ENCODE measurements around the gene RPS6KB2. TPM values are rescaled to one million over a fixed set of nuclear protein-coding genes. Genes with fewer than 3 reads are reported as not detected.

Gene RPS6KB2
- total RNA-seq, 2 donors from 2014 or later, result 64.3 to 68.8 TPM

- ATAC-seq, result no peak
- Mint-ChIP-seq H3K9me3 (peaks cover 0 to 6% of the 10 kb centered on the region in 2 donors), H3K36me3 (peaks cover 29 to 33% of the 10 kb centered on the region in 2 donors), H3K27ac (peak overlapping the region; percentile 91 to 95)
- DNase-seq (ENCODE audit: low spot score in 2 of 2), result no peak
Observed at GRCh38 chr11:67482275-67482826, 54.1 kb downstream of the RPS6KB2 start.

DNA sequence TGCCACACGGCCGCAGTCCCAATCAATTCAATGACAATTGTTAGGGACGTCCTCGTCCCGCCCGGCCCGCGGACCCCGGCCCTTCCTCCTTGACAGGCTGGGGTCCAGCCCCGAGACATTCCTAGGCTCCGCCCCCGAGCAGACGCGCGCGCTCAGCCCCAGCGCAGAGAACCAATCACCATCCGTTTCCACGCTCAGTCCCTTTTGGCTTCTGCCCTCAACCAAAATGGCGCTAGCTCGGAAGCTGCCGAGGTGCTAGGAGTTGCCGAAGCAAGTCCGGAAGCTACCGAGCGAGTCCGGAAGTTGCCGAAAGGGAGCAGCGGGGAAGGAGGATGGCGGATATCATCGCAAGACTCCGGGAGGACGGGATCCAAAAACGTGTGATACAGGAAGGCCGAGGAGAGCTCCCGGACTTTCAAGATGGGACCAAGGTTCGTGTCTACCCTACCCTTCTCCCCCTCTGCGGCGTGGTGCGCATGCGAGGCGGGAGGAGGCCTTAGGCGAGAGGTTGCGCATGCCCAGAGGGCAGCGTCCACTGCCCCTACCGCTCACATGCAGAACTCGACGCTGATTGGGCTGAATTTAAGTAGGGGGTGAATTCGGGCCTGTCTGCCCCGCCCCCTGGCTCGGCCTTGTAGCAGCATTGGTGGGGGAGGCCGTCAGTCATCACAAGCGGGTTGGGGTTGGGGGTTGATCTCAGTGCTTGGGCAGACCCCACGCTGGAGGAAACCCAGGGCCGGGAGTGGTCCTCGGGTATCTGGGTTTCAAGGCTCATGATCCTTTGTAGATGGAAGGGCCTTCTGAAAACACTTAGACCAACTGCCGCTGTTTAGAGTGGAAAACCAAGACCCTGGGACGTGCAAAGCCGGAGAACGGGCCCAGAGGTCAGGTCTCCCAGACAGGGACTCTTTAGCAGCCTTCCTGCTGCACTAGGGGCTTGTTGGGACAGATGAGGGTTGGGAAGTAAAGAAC lies 54.8 kb downstream of the RPS6KB2 start, which contains the start of gene AIP:
AIP (plus strand) TSS at position 200 of the 972 bp plus-strand sequence; CDS start at position 333, 133 bp downstream.
- DNase-seq (ENCODE audit: low spot score in 2 of 2), result peak; percentile 97 to 98
- peak; percentile 65 to 68 for ATAC-seq
- Mint-ChIP-seq H3K9me3 (peaks cover 0 to 9% of the 10 kb centered on the region in 2 donors), H3K36me3 (peaks cover 33 to 34% of the 10 kb centered on the region in 2 donors), H3K27ac (peak within 1 kb of the TSS; percentile 91 to 95)

GRCh38 chr11:67483831-67484665 lies 55.8 kb downstream of the RPS6KB2 start:
- Mint-ChIP-seq H3K36me3 (peaks cover 33 to 39% of the 10 kb centered on the region in 2 donors), H3K9me3 (peaks cover 0 to 9% of the 10 kb centered on the region in 2 donors), H3K27ac (peak overlapping the region; percentile 91 to 95)
- ATAC-seq (peak; percentile 7 to 23), DNase-seq (ENCODE audit: low spot score in 2 of 2) (peak; percentile 43 to 66)

- peaks cover 0 to 9% of the 10 kb centered on the region in 2 donors for H3K9me3 Mint-ChIP-seq
- H3K36me3 Mint-ChIP-seq, result peaks cover 37 to 45% of the 10 kb centered on the region in 2 donors
- ATAC-seq (peak; percentile 6 to 17), DNase-seq (ENCODE audit: low spot score in 2 of 2) (peak; percentile 69 to 75)
- peak overlapping the region; percentile 91 to 95 for H3K27ac Mint-ChIP-seq
Observed at GRCh38 chr11:67484847-67485311, 56.6 kb downstream of the RPS6KB2 start.

Other genes with a start within 250 kb of the RPS6KB2 start
- gene GRK2, start 162.0 kb upstream of the RPS6KB2 start, total RNA-seq, result 100 to 1,000 TPM; 289 to 376 TPM
- gene ANKRD13D, start 139.2 kb upstream of the RPS6KB2 start, total RNA-seq, result 100 to 1,000 TPM in 1 of 2 donors, 10 to 100 TPM in 1; 76.0 to 213 TPM
- 10 to 100 TPM; 11.6 to 16.5 TPM for gene SSH3, start 125.0 kb upstream of the RPS6KB2 start, total RNA-seq
- 10 to 100 TPM; 49.9 to 57.2 TPM for gene POLD4, start 74.9 kb upstream of the RPS6KB2 start, total RNA-seq
- under 1 TPM in 1 of 2 donors, not detected in 1; 0.89 TPM for gene CLCF1, start 54.9 kb upstream of the RPS6KB2 start, total RNA-seq
- gene RAD9A, start 36.5 kb upstream of the RPS6KB2 start, total RNA-seq, result 10 to 100 TPM; 35.6 to 53.7 TPM
- 100 to 1,000 TPM; 238 to 253 TPM for gene PPP1CA, start 26.6 kb upstream of the RPS6KB2 start, total RNA-seq
- gene TBC1D10C, start 24.4 kb upstream of the RPS6KB2 start, total RNA-seq, result 100 to 1,000 TPM; 135 to 155 TPM
- 1 to 10 TPM; 1.4 to 4.5 TPM for gene CARNS1, start 12.8 kb upstream of the RPS6KB2 start, total RNA-seq
- 100 to 1,000 TPM in 1 of 2 donors, 10 to 100 TPM in 1; 65.2 to 131 TPM for gene PTPRCAP, start 9.2 kb downstream of the RPS6KB2 start, total RNA-seq
- gene CORO1B, start 15.0 kb downstream of the RPS6KB2 start, total RNA-seq, result 100 to 1,000 TPM; 293 to 428 TPM
- gene GPR152, start 24.2 kb downstream of the RPS6KB2 start, total RNA-seq, result not detected
- 1 to 10 TPM; 1.7 to 2.8 TPM for gene CABP4, start 26.9 kb downstream of the RPS6KB2 start, total RNA-seq
- 10 to 100 TPM; 39.1 to 77.9 TPM for gene TMEM134, start 40.8 kb downstream of the RPS6KB2 start, total RNA-seq
- 100 to 1,000 TPM; 151 to 207 TPM for gene AIP, start 54.5 kb downstream of the RPS6KB2 start, total RNA-seq
- gene PITPNM1, start 76.9 kb downstream of the RPS6KB2 start, total RNA-seq, result 100 to 1,000 TPM; 102 to 122 TPM
- 10 to 100 TPM; 72.4 to 85.2 TPM for gene CDK2AP2, start 79.7 kb downstream of the RPS6KB2 start, total RNA-seq
- not detected for gene CABP2, start 95.0 kb downstream of the RPS6KB2 start, total RNA-seq
- gene GSTP1, start 155.3 kb downstream of the RPS6KB2 start, total RNA-seq, result 100 to 1,000 TPM; 247 to 466 TPM
- gene NDUFV1, start 178.4 kb downstream of the RPS6KB2 start, total RNA-seq, result 100 to 1,000 TPM; 237 to 286 TPM
- 10 to 100 TPM; 27.6 to 37.3 TPM for gene NUDT8, start 201.4 kb downstream of the RPS6KB2 start, total RNA-seq
- not detected for gene TBX10, start 211.3 kb downstream of the RPS6KB2 start, total RNA-seq
- under 1 TPM in 1 of 2 donors, not detected in 1; 0.18 TPM for gene ACY3, start 222.2 kb downstream of the RPS6KB2 start, total RNA-seq
- not detected for gene ALDH3B2, start 246.1 kb downstream of the RPS6KB2 start, total RNA-seq

Data from activated naive CD4-positive, alpha-beta T cell treated with anti-CD3 and anti-CD28 coated beads, Interleukin-2, amount 50 U/mL, for 72 hours (primary cell).